H1 (cell line): ENCODE results near the gene SCN4A. TPM values are rescaled to one million over a fixed set of nuclear protein-coding genes. Genes with fewer than 3 reads are reported as not detected.

Experiments used
- CTCF ChIA-PET: fragments of 300-600 bp; sonication (Branson Sonifier 250); formaldehyde crosslinking; loops from one replicate; lab custom pipeline; 2021; ENCODE audit not compliant: partially characterized antibody; lab: Charles Lee
- POLR2A ChIA-PET: fragments of 300-600 bp; sonication (Branson Sonifier 250); formaldehyde crosslinking; loops from one replicate; lab custom pipeline; 2021; ENCODE audit warnings: inconsistent platforms; ENCODE audit not compliant: partially characterized antibody; lab: Charles Lee
- DNase-seq, 2 experiments: peaks; one replicate each; pipeline versions ENCODE4 v3.0.0 to v3.0.0-alpha.2; 2010 to 2022; ENCODE audit warnings: low spot score in 2 of 2, low read depth in 1 of 2, mixed read lengths in 1 of 2
- FAIRE-seq: peaks from 2 replicates; lab custom pipeline; 2011; peaks lifted over from hg19 to GRCh38; lab: Jason Lieb, UNC
- H2AFZ ChIP-seq: 2 replicates; pipeline ENCODE4 v1.8.1; 2012; ENCODE audit warnings: low read length, inconsistent platforms
- H2AK5ac ChIP-seq: 2 replicates; pipeline ENCODE4 v1.6.1; 2013; ENCODE audit warnings: low read depth, low read length
- H2BK120ac ChIP-seq: replicated peaks from 2 replicates; pipeline ENCODE3; 2013; ENCODE audit warnings: low read depth, low read length, inconsistent platforms
- H2BK12ac ChIP-seq: 2 replicates; pipeline ENCODE4 v1.6.1; 2013; ENCODE audit warnings: low read depth, low read length
- H2BK15ac ChIP-seq: 2 replicates; pipeline ENCODE4 v1.6.1; 2013; ENCODE audit warnings: low read length
- H2BK20ac ChIP-seq: 2 replicates; pipeline ENCODE4 v1.6.1; 2013; ENCODE audit warnings: low read length
- H2BK5ac ChIP-seq: 2 replicates; pipeline ENCODE4 v1.6.1; 2013; ENCODE audit warnings: low read depth, low read length
- H3K14ac ChIP-seq: 2 replicates; pipeline ENCODE4 v1.6.1; 2013; ENCODE audit warnings: inconsistent platforms; ENCODE audit not compliant: insufficient read length
- H3K18ac ChIP-seq: 2 replicates; pipeline ENCODE4 v1.6.1; 2013; ENCODE audit warnings: low read length; ENCODE audit errors: extremely low read depth
- H3K23ac ChIP-seq: 2 replicates; pipeline ENCODE4 v1.6.1; 2013; ENCODE audit warnings: inconsistent platforms; ENCODE audit not compliant: insufficient read length
- H3K23me2 ChIP-seq: 2 replicates; pipeline ENCODE4 v1.6.1; 2013; ENCODE audit warnings: low read depth, low read length
- H3K27ac ChIP-seq: 2 replicates; pipeline ENCODE4 v1.6.1; 2011; ENCODE audit warnings: low read depth, low read length, inconsistent platforms
- H3K27me3 ChIP-seq, 4 experiments: replicated peaks in 1 of 4; 1 replicate in 1 of 4; 2 replicates in 3 of 4; pipeline versions ENCODE4 v1.6.1 to v1.8.1; 2011 to 2013; ENCODE audit warnings: low read length in 3 of 4, mild to moderate bottlenecking in 3 of 4, inconsistent platforms in 2 of 4, mixed read lengths in 2 of 4, moderate library complexity in 1 of 4; ENCODE audit not compliant: control insufficient read depth in 3 of 4, insufficient read depth in 3 of 4; ENCODE audit errors: extremely low read depth in 1 of 4
- H3K36me3 ChIP-seq, 4 experiments: 2 replicates each; pipeline versions ENCODE4 v1.6.1 to v1.8.1; 2011 to 2013; ENCODE audit warnings: mild to moderate bottlenecking in 4 of 4, low read length in 3 of 4, moderate library complexity in 2 of 4, control low read depth in 1 of 4, inconsistent platforms in 1 of 4; ENCODE audit not compliant: insufficient read depth in 4 of 4, control insufficient read depth in 2 of 4
- H3K4ac ChIP-seq: replicated peaks from 2 replicates; pipeline ENCODE3; 2013; ENCODE audit warnings: low read length, low read depth, mixed read lengths, inconsistent platforms; ENCODE audit not compliant: insufficient read length
- H3K4me1 ChIP-seq, 4 experiments: replicated peaks in 1 of 4; 1 replicate in 1 of 4; 2 replicates in 3 of 4; pipeline versions ENCODE4 v1.6.1 to v1.8.1; 2011 to 2013; ENCODE audit warnings: low read length in 3 of 4, inconsistent platforms in 2 of 4, mixed read lengths in 1 of 4; ENCODE audit not compliant: insufficient read depth in 4 of 4, control insufficient read depth in 3 of 4
- H3K4me2 ChIP-seq, 2 experiments: 2 replicates each; pipeline versions ENCODE4 v1.6.1 to v1.8.1; 2011 to 2013; ENCODE audit warnings: low read depth in 2 of 2, low read length in 2 of 2, control low read depth in 1 of 2, inconsistent platforms in 1 of 2, mild to moderate bottlenecking in 1 of 2; ENCODE audit not compliant: insufficient read depth in 1 of 2
- H3K4me3 ChIP-seq, 4 experiments: fragments of 200-600, 300-600 bp in 1 of 4; sonication (generic), shearing (Covaris generic), sonication (Bioruptor Twin) in 1 of 4; 2 replicates each; pipeline versions ENCODE4 v1.5.1 to v1.8.1; 2011 to 2016; ENCODE audit warnings: low read length in 4 of 4, low read depth in 3 of 4, control low read depth in 2 of 4, inconsistent platforms in 2 of 4, mild to moderate bottlenecking in 2 of 4, mixed read lengths in 1 of 4, moderate library complexity in 1 of 4; ENCODE audit not compliant: insufficient read depth in 2 of 4; ENCODE audit errors: extremely low read depth in 1 of 4
- H3K56ac ChIP-seq: replicated peaks from 2 replicates; pipeline ENCODE3; 2013; ENCODE audit warnings: low read depth, mild to moderate bottlenecking, mixed read lengths, low read length, inconsistent platforms; ENCODE audit not compliant: insufficient read length
- H3K79me1 ChIP-seq: 2 replicates; pipeline ENCODE4 v1.6.1; 2013; ENCODE audit warnings: low read depth, low read length, control low read depth
- H3K79me2 ChIP-seq, 2 experiments: 2 replicates each; pipeline versions ENCODE4 v1.6.1 to v1.8.1; 2012 to 2013; ENCODE audit warnings: low read length in 2 of 2, mild to moderate bottlenecking in 2 of 2, inconsistent platforms in 1 of 2; ENCODE audit not compliant: insufficient read depth in 2 of 2, control insufficient read depth in 1 of 2
- H3K9ac ChIP-seq, 4 experiments: replicated peaks in 1 of 4; 1 replicate in 1 of 4; 2 replicates in 3 of 4; pipeline versions ENCODE4 v1.6.1 to v1.8.1; 2011 to 2013; ENCODE audit warnings: low read depth in 3 of 4, low read length in 3 of 4, control low read depth in 2 of 4, mild to moderate bottlenecking in 2 of 4, moderate library complexity in 2 of 4, inconsistent platforms in 1 of 4; ENCODE audit errors: extremely low read depth in 1 of 4
- H3K9me3 ChIP-seq, 2 experiments: 2 replicates each; pipeline versions ENCODE4 v1.6.1 to v1.8.1; 2012 to 2013; ENCODE audit warnings: mild to moderate bottlenecking in 2 of 2, moderate library complexity in 2 of 2, control low read depth in 1 of 2, inconsistent platforms in 1 of 2, low read depth in 1 of 2, low read length in 1 of 2, mixed read lengths in 1 of 2; ENCODE audit not compliant: insufficient read depth in 2 of 2
- H4K20me1 ChIP-seq, 2 experiments: replicated peaks in 1 of 2; 2 replicates each; pipeline versions ENCODE3 to v1.8.1; 2011 to 2013; ENCODE audit warnings: inconsistent platforms in 2 of 2, low read length in 2 of 2, mild to moderate bottlenecking in 1 of 2; ENCODE audit not compliant: insufficient read depth in 2 of 2, control insufficient read depth in 1 of 2
- H4K5ac ChIP-seq: 2 replicates; pipeline ENCODE4 v1.6.1; 2013; ENCODE audit warnings: low read length, low read depth, mixed read lengths, inconsistent platforms; ENCODE audit not compliant: insufficient read length
- H4K8ac ChIP-seq: 2 replicates; pipeline ENCODE4 v1.8.0; 2013; ENCODE audit warnings: mild to moderate bottlenecking, moderate library complexity, low read length, inconsistent platforms; ENCODE audit not compliant: insufficient read depth; ENCODE audit errors: extremely low read depth
- H4K91ac ChIP-seq: replicated peaks from 2 replicates; pipeline ENCODE3; 2013; ENCODE audit warnings: low read length, mixed read lengths, inconsistent platforms; ENCODE audit not compliant: insufficient read length
- ASH2L ChIP-seq: fragments of 200-600, 300-600 bp; sonication (generic); IDR thresholded peaks from one replicate; pipeline ENCODE4 v1.7.1; 2017; ENCODE audit warnings: low read length
- CTBP2 ChIP-seq: IDR thresholded peaks from 2 replicates; pipeline ENCODE4 v1.7.0; 2011; ENCODE audit warnings: borderline replicate concordance, mild to moderate bottlenecking, moderate library complexity, mixed read lengths, low read length; ENCODE audit not compliant: insufficient read depth, insufficient read length
- EGR1 ChIP-seq: IDR thresholded peaks from 2 replicates; pipeline ENCODE4 v1.6.1; 2011; ENCODE audit warnings: low read depth, low read length, borderline replicate concordance
- GTF2F1 ChIP-seq: IDR thresholded peaks from 2 replicates; pipeline ENCODE4 v1.6.1; 2012; ENCODE audit warnings: low read depth, low read length, improper control_type of control experiment, borderline replicate concordance
- JUN ChIP-seq: IDR thresholded peaks from 2 replicates; pipeline ENCODE4 v1.6.1; 2011; ENCODE audit warnings: low read depth, mild to moderate bottlenecking, improper control_type of control experiment, low read length
- RAD21 ChIP-seq, 2 experiments: IDR thresholded peaks in 1 of 2; conservative IDR thresholded peaks in 1 of 2; 2 replicates each; pipeline ENCODE4 v1.6.1; 2011; ENCODE audit warnings: low read depth in 2 of 2, low read length in 2 of 2, improper control_type of control experiment in 1 of 2, inconsistent platforms in 1 of 2, mild to moderate bottlenecking in 1 of 2, moderate library complexity in 1 of 2
- SP1 ChIP-seq: IDR thresholded peaks from 2 replicates; pipeline ENCODE4 v1.6.1; 2011; ENCODE audit warnings: low read depth, low read length
- TBP ChIP-seq: IDR thresholded peaks from 2 replicates; pipeline ENCODE4 v1.6.1; 2011; ENCODE audit warnings: low read depth, low read length, improper control_type of control experiment
- YY1 ChIP-seq: IDR thresholded peaks from 2 replicates; pipeline ENCODE4 v1.6.1; 2011; ENCODE audit warnings: low read depth, mild to moderate bottlenecking, low read length
- WGBS, 2 experiments: shearing (Covaris generic) in 1 of 2; methylation state at CpG; one replicate each; pipeline versions ENCODE4 v1.1.6 to v1.1.7; 2013 to 2015; ENCODE audit warnings: low lambda C conversion rate in 2 of 2, mixed read lengths in 2 of 2, inconsistent platforms in 1 of 2, low coverage in 1 of 2, missing lambda C conversion rate in 1 of 2; ENCODE audit not compliant: insufficient replicate concordance in 2 of 2, insufficient coverage in 1 of 2, insufficient read length in 1 of 2; ENCODE audit errors: extremely low coverage in 1 of 2, missing lambda C conversion rate in 1 of 2; 5-methylcytosine and 5-hydroxymethylcytosine counted together
- polyA plus RNA-seq, 7 experiments: library from polyadenylated mRNA; depleted of rRNA in 3 of 7; stranded (reverse) in 5 of 7; unstranded in 2 of 7; fragments of >200 nt in 5 of 7; fragments of 200-250 nt in 2 of 7; gene quantifications; 1 replicate in 5 of 7; 2 replicates in 1 of 7; 4 replicates in 1 of 7; pipeline versions ENCODE4 v1.2.1 to v1.2.3, GENCODE V29; 2011 to 2013; ENCODE audit warnings: missing spikeins in 2 of 7, mixed read lengths in 2 of 7
- total RNA-seq: library from RNA; stranded (reverse); fragmentation: NEBNext Ultra II Directional; extraction: Animal tissue kit (Norgen Biotek cat#: 25700); gene quantifications from 2 replicates; pipeline ENCODE4 v1.2.1, GENCODE V29; 2021
- TF ChIP-seq, protein P1 (sequence below): IDR thresholded peaks from 2 replicates; pipeline ENCODE4 v1.6.1; 2011; ENCODE audit warnings: low read depth, mild to moderate bottlenecking, low read length; ENCODE audit not compliant: insufficient read depth

The SCN4A gene
- total and polyA plus RNA-seq, 2 of the 8 experiments (the other 6 are each of a cell fraction or from before 2014, with no cell fraction given) = 5.0 to 8.5 TPM

DNA sequence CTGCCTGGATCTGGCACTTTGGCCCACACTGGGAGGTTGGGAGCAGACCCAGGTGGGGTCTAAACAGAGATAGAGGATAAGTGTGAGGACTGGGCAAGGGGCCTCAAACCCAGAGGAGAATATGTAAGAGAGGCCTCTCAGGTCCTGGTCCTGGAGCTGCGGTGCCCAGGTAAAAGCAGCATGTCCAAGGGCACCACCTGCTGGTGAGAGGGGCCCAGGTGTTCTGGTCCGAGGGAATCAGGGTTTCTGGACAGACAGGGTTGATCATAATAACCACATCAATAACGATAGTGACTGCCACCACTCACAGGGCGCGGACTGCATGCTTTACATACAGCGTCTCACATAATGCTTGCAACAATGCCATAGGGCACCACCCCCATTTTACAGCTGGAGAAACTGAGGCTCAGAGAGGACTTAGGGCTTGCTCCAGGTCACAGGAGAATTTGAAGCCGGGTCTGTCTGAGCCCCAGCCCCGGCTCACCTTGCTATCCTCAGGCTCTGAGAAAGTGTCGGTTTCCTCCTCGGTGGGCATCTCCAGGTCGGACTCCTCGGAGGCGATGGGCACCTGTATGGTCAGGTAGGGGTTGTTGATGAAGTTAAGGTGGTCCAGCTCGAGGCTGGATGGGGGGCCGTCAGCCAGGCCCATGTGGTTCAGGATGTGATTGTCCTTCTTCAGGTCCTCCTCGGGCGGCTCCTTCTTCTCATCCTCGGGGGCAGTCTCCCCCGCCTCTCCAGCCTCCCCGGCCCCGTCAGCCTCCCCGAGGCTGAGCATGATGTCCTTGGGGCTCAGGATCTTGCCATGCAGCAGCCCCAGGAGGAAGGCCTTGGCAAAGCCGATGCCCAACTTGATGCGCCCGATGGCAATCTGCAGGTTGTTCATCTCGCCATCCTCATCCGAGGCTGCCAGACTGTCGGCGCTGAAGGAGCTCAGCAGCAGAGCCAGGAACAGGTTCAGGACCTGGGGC is 21.5 kb downstream of the SCN4A start:
- no peak overlapping the region for H3K23ac ChIP-seq
- peaks cover 0 to under 1% (median 0%) of the 10 kb centered on the region in 4 experiments; a peak in 1 of 8 replicates for H3K36me3 ChIP-seq
- ChIA-PET POLR2A (interaction anchor here (0.6 to 3.0 kb wide), 6 partner anchors 9 to 85 kb away, joined by 3 to 19 read pairs (median 5); no protein-coding TSS in a partner anchor), CTCF (interaction anchor here (0.6 to 14.4 kb wide), 32 partner anchors 9 to 732 kb away, joined by 3 to 270 read pairs (median 6); partner anchors contain the start of genes CD79B, CSHL1, GH1 and GH2)
- no peak overlapping the region for H4K5ac ChIP-seq
- H3K23me2 ChIP-seq = no peaks in the 10 kb centered on the region
- DNase-seq (peak in 1 of 2 experiments; percentile 88), FAIRE-seq (no peak)
- no peak overlapping the region for H2BK120ac ChIP-seq
- H2BK5ac ChIP-seq = no peak overlapping the region
- H3K79me1 ChIP-seq = no peaks in the 10 kb centered on the region
- H2BK20ac ChIP-seq = no peak overlapping the region
- no peak overlapping the region for H3K4ac ChIP-seq
- H3K14ac ChIP-seq = no peak overlapping the region
- H2AFZ ChIP-seq = no peak overlapping the region
- no peak overlapping the region for H3K56ac ChIP-seq
- no peak overlapping the region for H3K4me3 ChIP-seq
- no peaks in the 10 kb centered on the region for H3K79me2 ChIP-seq
- no peak overlapping the region for H2BK12ac ChIP-seq
- no peak overlapping the region for H2AK5ac ChIP-seq
- no peak overlapping the region for H3K4me2 ChIP-seq
- WGBS, 2 experiments = 89% methylated on average over 19 of the region's 29 CpGs; no CpG with 5 or more reads in 1 of the 2 experiments
- H3K9me3 ChIP-seq = no peaks in the 10 kb centered on the region
- no peaks in the 10 kb centered on the region for H3K27me3 ChIP-seq
- H4K91ac ChIP-seq = no peak overlapping the region
- H3K18ac ChIP-seq = no peak overlapping the region
- H4K8ac ChIP-seq = peak overlapping the region; percentile 43
- H3K9ac ChIP-seq = no peak overlapping the region
- peaks cover 0 to 8% (median 1%) of the 10 kb centered on the region in 4 experiments; a peak in 3 of 7 replicates for H3K4me1 ChIP-seq
- peaks cover 0 to 5% of the 10 kb centered on the region in 2 experiments for H4K20me1 ChIP-seq
- H3K27ac ChIP-seq = no peak overlapping the region
- no peak overlapping the region for H2BK15ac ChIP-seq
- TF ChIP-seq JUN (no peak), TBP (0 out of 2 replicates have a peak, but pooled peaks have one; percentile 15), CTBP2 (no peak), YY1 (no peak), GTF2F1 (no peak), SP1 (no peak), EGR1 (no peak), RAD21 (IDR thresholded peaks at IDR 0.05 in 1 of 2, conservative IDR thresholded peaks at IDR 0.05 in 1 of 2; ENCODE audit: low read depth in 2 of 2, low read length in 2 of 2) (peak; percentile 53 to 70), ASH2L (no peak)
- TF ChIP-seq, protein P1, sequence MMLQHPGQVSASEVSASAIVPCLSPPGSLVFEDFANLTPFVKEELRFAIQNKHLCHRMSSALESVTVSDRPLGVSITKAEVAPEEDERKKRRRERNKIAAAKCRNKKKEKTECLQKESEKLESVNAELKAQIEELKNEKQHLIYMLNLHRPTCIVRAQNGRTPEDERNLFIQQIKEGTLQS = no peak
